ENCODE measurements around the gene ADGRD1.

The ADGRD1 gene

GRCh38 chr12:130948751-130949150 lies 5.0 kb upstream of the ADGRD1 start:
- no peak for TF ChIP-seq CTCF (IDR thresholded peaks at IDR 0.05; ENCODE audit: low read length, missing control alignments)
- H3K4me3 ChIP-seq (replicated peaks; ENCODE audit: low read depth, low read length) = no peak overlapping the region
- DNase-seq (ENCODE audit: low read depth) = no peak

DNA sequence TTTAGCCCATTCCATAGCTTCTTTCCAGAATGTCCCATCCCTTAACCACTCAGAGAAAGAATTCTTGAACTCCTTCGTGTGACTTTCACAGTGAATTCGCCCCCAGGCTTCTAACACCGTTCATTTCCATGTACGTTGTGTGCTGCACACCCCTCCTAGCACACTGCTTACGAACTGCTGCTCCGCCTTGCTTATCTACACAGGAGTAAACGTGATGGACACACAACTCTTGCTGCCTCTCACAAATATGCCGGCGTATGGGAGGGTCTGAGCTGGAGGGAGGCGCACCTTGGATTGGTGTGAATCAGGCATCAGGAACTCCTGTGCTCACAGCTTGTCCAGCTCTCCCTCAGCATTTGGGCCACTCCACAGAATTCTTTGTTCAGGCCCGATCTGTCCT lies 3.9 kb upstream of the ADGRD1 start:
- H3K4me3 ChIP-seq (replicated peaks; ENCODE audit: low read depth, low read length) = no peak overlapping the region
- DNase-seq (ENCODE audit: low read depth) = no peak
- TF ChIP-seq CTCF (IDR thresholded peaks at IDR 0.05; ENCODE audit: low read length, missing control alignments) = no peak

GRCh38 chr12:130951636-130952035 lies 2.1 kb upstream of the ADGRD1 start:
- H3K4me3 ChIP-seq (replicated peaks; ENCODE audit: low read depth, low read length) = no peak overlapping the region
- no peak for TF ChIP-seq CTCF (IDR thresholded peaks at IDR 0.05; ENCODE audit: low read length, missing control alignments)
- no peak for DNase-seq (ENCODE audit: low read depth)

- TF ChIP-seq CTCF (IDR thresholded peaks at IDR 0.05; ENCODE audit: low read length, missing control alignments) = no peak
- no peak overlapping the region for H3K4me3 ChIP-seq (replicated peaks; ENCODE audit: low read depth, low read length)
- no peak for DNase-seq (ENCODE audit: low read depth)
Observed at GRCh38 chr12:130952171-130952954, 1.3 kb upstream of the ADGRD1 start.

GRCh38 chr12:130954544-130954831 lies 781 bp downstream of the ADGRD1 start:
- H3K4me3 ChIP-seq (replicated peaks; ENCODE audit: low read depth, low read length) = no peak overlapping the region
- no peak for DNase-seq (ENCODE audit: low read depth)
- no peak for TF ChIP-seq CTCF (IDR thresholded peaks at IDR 0.05; ENCODE audit: low read length, missing control alignments)

DNA sequence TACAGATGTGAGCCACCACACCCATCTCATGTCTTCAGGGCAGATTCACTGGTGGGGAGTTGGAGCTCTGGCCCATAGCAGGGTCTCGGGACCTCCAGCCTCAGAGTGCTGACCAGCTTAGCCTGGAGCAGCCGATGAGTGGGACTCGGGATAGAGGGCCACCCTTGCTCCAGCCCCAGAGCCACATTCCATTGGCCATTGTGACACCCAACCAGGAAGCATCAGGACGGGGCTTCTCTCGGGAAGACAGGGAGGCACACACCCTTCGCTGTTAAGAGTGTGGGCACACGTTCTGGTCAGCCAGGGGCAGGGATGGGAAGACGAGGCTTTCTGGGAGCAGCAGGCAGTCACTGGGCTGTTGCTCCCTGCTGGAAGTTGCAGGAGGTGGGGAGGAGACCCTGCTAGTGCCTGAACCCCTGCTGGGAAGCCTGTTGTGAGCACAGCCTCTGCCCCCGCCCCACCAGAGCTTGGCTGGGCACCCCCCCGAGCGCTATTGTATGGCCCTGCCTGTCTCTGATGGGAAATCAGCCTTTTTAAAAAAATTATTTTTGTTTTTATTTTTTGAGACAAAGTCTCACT lies 1.6 kb downstream of the ADGRD1 start:
- DNase-seq (ENCODE audit: low read depth) = no peak
- H3K4me3 ChIP-seq (replicated peaks; ENCODE audit: low read depth, low read length) = no peak overlapping the region
- no peak for TF ChIP-seq CTCF (IDR thresholded peaks at IDR 0.05; ENCODE audit: low read length, missing control alignments)

- H3K4me3 ChIP-seq (replicated peaks; ENCODE audit: low read depth, low read length) = no peak overlapping the region
- no peak for DNase-seq (ENCODE audit: low read depth)
- TF ChIP-seq CTCF (IDR thresholded peaks at IDR 0.05; ENCODE audit: low read length, missing control alignments) = no peak
Observed at GRCh38 chr12:130956009-130956408, 2.3 kb downstream of the ADGRD1 start.

Data from fibroblast of pulmonary artery (primary cell).